CD4-positive, alpha-beta T cell treated with Interleukin-15 for 1 hour (primary cell): Measurements from ENCODE around the gene ZNF217.
"Not testable (repeated sequence)": the region's sequence is repeated elsewhere in the genome, so short reads cannot be mapped to it uniquely, and the experiment has no call there.

Experiments used
- DNase-seq: peaks from one replicate; pipeline ENCODE4 v3.0.0-alpha.2; 2020

Gene ZNF217

DNA sequence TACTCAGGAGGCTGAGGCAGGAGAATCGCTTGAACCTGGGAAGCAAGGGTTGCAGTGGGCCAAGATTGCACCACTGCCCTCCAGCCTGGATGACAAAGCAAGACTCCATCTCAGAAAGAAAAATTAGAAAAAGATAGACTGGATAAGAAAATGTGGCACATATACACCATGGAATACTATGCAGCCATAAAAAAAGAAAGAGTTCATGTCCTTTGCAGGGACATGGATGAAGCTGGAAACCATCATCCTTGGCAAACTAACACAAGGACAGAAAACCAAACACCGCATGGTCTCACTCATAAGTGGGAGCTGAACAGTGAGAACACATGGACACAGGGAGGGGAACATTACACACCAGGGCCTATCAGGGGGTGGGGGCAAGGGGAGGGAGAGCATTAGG, 70.0 kb downstream of the ZNF217 start:
- DNase-seq, result not testable (repeated sequence)

DNA sequence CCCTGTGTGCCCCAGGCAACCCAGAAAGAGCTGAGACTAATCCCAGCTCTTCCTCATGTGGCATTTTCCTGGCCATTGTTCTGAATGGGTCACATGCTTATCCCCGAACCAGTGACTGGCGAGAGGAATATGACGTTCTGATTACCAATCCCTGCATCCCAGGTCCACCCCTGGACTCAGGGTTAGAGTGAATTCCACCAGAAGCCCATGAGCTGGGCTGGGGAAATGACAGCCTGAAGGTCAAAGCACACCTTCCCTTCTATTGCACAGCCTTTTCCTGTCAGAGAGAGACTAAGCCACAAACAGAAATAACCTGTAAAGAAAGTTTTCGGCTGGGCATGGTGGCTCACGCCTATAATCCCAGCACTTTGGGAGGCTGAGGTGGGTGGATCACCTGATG, 70.9 kb downstream of the ZNF217 start:
- no peak for DNase-seq

DNA sequence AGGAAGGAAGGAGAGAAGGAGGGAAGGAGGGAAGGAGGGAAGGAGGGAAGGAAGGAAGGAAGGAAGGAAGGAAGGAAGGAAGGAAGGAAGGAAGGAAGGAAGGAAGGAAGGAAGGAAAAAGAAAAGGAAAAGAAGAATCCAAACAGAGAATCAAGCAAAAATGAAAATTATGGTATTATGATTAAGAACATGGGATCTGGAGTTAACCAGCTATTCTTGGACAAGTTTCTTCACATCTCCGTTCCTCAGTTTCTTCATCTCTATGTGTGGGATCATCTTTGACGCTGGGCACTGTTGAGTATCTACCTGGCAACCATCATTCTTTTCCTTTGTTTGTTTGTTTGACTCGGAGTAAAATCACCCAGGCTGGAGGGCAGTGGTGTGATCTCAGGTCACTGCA, 71.6 kb downstream of the ZNF217 start:
- DNase-seq, result no peak

DNA sequence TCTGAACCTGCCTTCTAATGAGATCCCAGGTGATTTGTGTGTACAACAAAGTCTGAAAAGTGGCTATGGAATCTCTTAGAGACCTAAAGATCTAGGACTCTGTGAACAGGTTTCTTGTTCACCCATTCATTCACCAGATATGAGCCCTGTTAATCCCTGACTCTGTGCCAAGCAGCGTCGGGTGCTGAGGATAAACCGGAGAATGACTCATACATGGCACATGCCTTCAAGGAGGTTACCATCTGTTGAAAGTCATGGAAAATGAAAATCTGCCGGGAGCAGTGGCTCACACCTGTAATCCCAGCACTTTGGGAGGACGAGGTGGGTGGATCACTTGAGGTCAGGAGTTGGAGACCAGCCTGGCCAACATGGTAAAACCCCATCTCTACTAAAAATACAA, 72.2 kb downstream of the ZNF217 start:
- DNase-seq, result not testable (repeated sequence)

DNA sequence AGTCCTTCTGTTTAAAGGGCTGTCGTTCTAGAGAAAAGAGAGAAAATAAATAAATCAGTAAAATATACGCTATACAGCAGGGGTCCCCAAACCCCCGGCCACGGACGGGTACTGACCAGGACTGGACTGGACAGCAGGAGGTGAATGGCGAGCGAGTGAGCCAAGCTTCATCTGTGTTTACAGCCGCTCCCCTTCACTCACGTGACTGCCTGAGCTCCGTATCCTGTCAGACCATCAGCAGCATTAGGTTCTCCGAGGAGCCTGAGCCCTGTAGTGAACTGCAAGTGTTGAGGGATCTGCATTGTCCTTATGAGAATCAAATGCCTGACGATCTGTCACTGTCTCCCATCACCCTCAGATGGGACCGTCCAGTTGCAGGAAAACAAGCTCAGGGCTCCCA, 76.5 kb downstream of the ZNF217 start:
- no peak for DNase-seq
